ENCODE data around the gene CD44.

CD44 gene

GRCh38 chr11:35277827-35278226, 138.9 kb downstream of the CD44 start:
- no peak for TF ChIP-seq CTCF (IDR thresholded peaks at IDR 0.05)

DNA sequence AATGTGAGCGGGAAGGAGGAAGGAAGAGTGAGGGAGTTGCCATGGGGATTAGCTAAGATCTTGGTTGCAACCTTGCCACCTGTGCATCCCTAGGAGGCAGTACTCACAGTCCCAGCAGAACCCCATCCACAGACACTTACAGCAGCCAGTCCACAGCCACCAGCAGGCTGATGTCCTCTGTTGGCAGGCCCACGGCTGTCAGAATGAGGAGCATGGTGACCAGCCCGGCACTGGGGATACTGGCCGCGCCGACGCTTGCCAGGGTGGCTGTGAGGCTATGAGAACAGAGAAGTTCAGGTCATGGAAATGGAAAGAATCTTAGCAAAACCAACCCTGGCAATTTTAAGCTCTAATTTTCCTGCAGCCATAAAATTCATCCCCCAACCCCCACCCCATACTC, 141.8 kb downstream of the CD44 start:
- TF ChIP-seq CTCF (IDR thresholded peaks at IDR 0.05), result no peak

DNA sequence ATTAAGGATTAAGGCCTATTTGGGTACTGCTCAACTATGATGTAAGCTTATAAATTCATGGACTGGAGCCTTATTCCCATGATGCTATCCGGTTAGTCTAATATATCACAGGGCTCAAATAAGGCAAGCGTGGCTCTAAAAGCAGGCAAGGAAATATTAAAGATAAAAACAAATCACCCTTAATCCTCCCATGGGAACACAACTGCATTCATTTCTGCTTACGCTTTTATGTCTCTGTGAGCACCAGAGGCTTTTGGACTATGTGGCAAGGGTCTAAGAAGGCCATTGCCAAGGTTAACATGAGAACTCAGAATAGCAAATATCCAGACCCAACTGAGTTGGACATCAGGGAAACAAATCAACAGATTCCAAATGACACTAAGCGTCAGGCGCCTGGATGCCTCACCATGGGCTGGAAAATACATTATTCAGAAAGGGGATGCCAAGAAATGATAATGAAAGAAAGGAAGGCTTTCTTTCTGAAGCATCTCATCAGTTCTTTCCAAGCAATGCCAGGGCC, 142.3 kb downstream of the CD44 start:
- TF ChIP-seq CTCF (IDR thresholded peaks at IDR 0.05), result no peak
